Iris pigment epithelial cell (primary cell): Measurements from ENCODE around the gene GUCY2C.
"Not testable (repeated sequence)": the region's sequence is repeated elsewhere in the genome, so short reads cannot be mapped to it uniquely, and the experiment has no call there.

Source experiments
- DNase-seq: peaks from one replicate; pipeline ENCODE4 v3.0.0-alpha.2; 2011; ENCODE audit warnings: low read depth

The GUCY2C gene

GRCh38 chr12:14696265-14696741, at the start of gene GUCY2C:
Gene GUCY2C (minus strand): TSS chr12:14696599. CDS start chr12:14696448, 151 bp downstream.
- DNase-seq: no peak

GRCh38 chr12:14743061-14743460, 46.7 kb upstream of the GUCY2C start:
- no peak for DNase-seq

GRCh38 chr12:14741942-14742341, 45.5 kb upstream of the GUCY2C start:
- no peak for DNase-seq

GRCh38 chr12:14741153-14741552, 44.8 kb upstream of the GUCY2C start:
- no peak for DNase-seq

- DNase-seq: not testable (repeated sequence)
These were observed 40.0 kb upstream of the GUCY2C start for GRCh38 chr12:14736441-14736840.

GRCh38 chr12:14731821-14732220, 35.4 kb upstream of the GUCY2C start:
- no peak for DNase-seq

GRCh38 chr12:14729586-14729985, 33.2 kb upstream of the GUCY2C start:
- no peak for DNase-seq

GRCh38 chr12:14723763-14724162, 27.4 kb upstream of the GUCY2C start:
- DNase-seq: peak; percentile 60

GRCh38 chr12:14716848-14717444, 20.5 kb upstream of the GUCY2C start:
- DNase-seq: peak; percentile 62

- DNase-seq: no peak
These were observed 18.0 kb upstream of the GUCY2C start for GRCh38 chr12:14714437-14714836.

- DNase-seq: no peak
These were observed 14.4 kb upstream of the GUCY2C start for GRCh38 chr12:14710632-14711320.

- DNase-seq: no peak
These were observed 5.6 kb upstream of the GUCY2C start for GRCh38 chr12:14701809-14702568.

- DNase-seq: no peak
These were observed 4.5 kb upstream of the GUCY2C start for GRCh38 chr12:14700935-14701334.

GRCh38 chr12:14699923-14700322, 3.5 kb upstream of the GUCY2C start:
- DNase-seq: no peak

GRCh38 chr12:14698555-14698954, 2.2 kb upstream of the GUCY2C start:
- DNase-seq: no peak

- no peak for DNase-seq
These were observed 671 bp downstream of the GUCY2C start for GRCh38 chr12:14695715-14696141.

- DNase-seq: no peak
These were observed 1.4 kb downstream of the GUCY2C start for GRCh38 chr12:14694970-14695369.

GRCh38 chr12:14694145-14694714, 2.2 kb downstream of the GUCY2C start:
- no peak for DNase-seq

- no peak for DNase-seq
These were observed 3.3 kb downstream of the GUCY2C start for GRCh38 chr12:14693116-14693515.

GRCh38 chr12:14691560-14691959, 4.8 kb downstream of the GUCY2C start:
- no peak for DNase-seq

GRCh38 chr12:14689996-14690395, 6.4 kb downstream of the GUCY2C start:
- DNase-seq: no peak

- DNase-seq: no peak
These were observed 7.3 kb downstream of the GUCY2C start for GRCh38 chr12:14689144-14689543.

- DNase-seq: not testable (repeated sequence)
These were observed 14.2 kb downstream of the GUCY2C start for GRCh38 chr12:14682231-14682630.
